GM23248 (cell line): Measurements from ENCODE around the gene GJD4. TPM values are rescaled to one million over a fixed set of nuclear protein-coding genes. Genes with fewer than 3 reads are reported as not detected.

ENCODE experiments used
- DNase-seq: peaks from one replicate; pipeline ENCODE4 v3.0.0-alpha.2; 2015
- H2AFZ ChIP-seq: fragments of 200-600 bp; sonication (generic); 2 replicates; pipeline ENCODE4 v1.6.1; 2016; ENCODE audit warnings: antibody characterized with exemption
- H3F3A ChIP-seq: fragments of 200-600 bp; sonication (generic); 2 replicates; pipeline ENCODE4 v1.6.1; 2016; ENCODE audit warnings: mild to moderate bottlenecking, antibody characterized with exemption, mixed run types; ENCODE audit not compliant: insufficient read depth
- H3K27ac ChIP-seq: fragments of 200-600 bp; sonication (generic); 2 replicates; pipeline ENCODE4 v1.5.1; 2016; ENCODE audit warnings: mild to moderate bottlenecking
- H3K27me3 ChIP-seq: fragments of 200-600 bp; sonication (generic); replicated peaks from 2 replicates; pipeline ENCODE4 v1.6.1; 2016; ENCODE audit warnings: mild to moderate bottlenecking; ENCODE audit not compliant: insufficient read depth
- H3K36me3 ChIP-seq: fragments of 200-600 bp; sonication (generic); 2 replicates; pipeline ENCODE4 v1.6.1; 2016; ENCODE audit warnings: low read depth, mild to moderate bottlenecking
- H3K4me1 ChIP-seq: fragments of 200-600 bp; sonication (generic); 2 replicates; pipeline ENCODE4 v1.6.1; 2016; ENCODE audit warnings: mild to moderate bottlenecking; ENCODE audit not compliant: insufficient read depth
- H3K4me2 ChIP-seq: fragments of 200-600 bp; sonication (generic); one replicate; pipeline ENCODE4 v1.6.1; 2016; ENCODE audit warnings: mild to moderate bottlenecking; ENCODE audit not compliant: unreplicated experiment
- H3K4me3 ChIP-seq: fragments of 200-600 bp; sonication (generic); 2 replicates; pipeline ENCODE4 v1.5.1; 2016; ENCODE audit warnings: mild to moderate bottlenecking
- H3K79me2 ChIP-seq: fragments of 200-600 bp; sonication (generic); 2 replicates; pipeline ENCODE4 v1.6.1; 2016; ENCODE audit warnings: mild to moderate bottlenecking; ENCODE audit not compliant: insufficient read depth
- H3K9ac ChIP-seq: fragments of 200-600 bp; sonication (generic); 2 replicates; pipeline ENCODE4 v1.6.1; 2016; ENCODE audit warnings: mild to moderate bottlenecking
- H3K9me2 ChIP-seq: fragments of 200-600 bp; sonication (generic); 2 replicates; pipeline ENCODE4 v1.6.1; 2016; ENCODE audit warnings: mixed run types, mild to moderate bottlenecking, moderate library complexity; ENCODE audit not compliant: insufficient read depth
- H3K9me3 ChIP-seq: fragments of 200-600 bp; sonication (generic); one replicate; pipeline ENCODE4 v1.6.1; 2017; ENCODE audit warnings: low read depth
- H4K20me1 ChIP-seq: fragments of 200-600 bp; sonication (generic); 2 replicates; pipeline ENCODE4 v1.6.0; 2016; ENCODE audit not compliant: insufficient read depth
- EZH2 ChIP-seq: fragments of 200-600 bp; sonication (generic); IDR thresholded peaks from 2 replicates; pipeline ENCODE4 v1.6.1; 2018; ENCODE audit warnings: antibody characterized with exemption, mild to moderate bottlenecking; ENCODE audit not compliant: insufficient read depth, poor library complexity, severe bottlenecking
- EZH2phosphoT487 ChIP-seq: fragments of 200-600 bp; sonication (generic); IDR thresholded peaks from 2 replicates; pipeline ENCODE4 v1.6.1; 2018; ENCODE audit warnings: antibody characterized with exemption, moderate library complexity, mild to moderate bottlenecking, low read depth; ENCODE audit not compliant: insufficient read depth
- WGBS, 2 experiments: methylation state at CpG; one replicate each; pipeline ENCODE4 v1.1.6; 2015 to 2017; ENCODE audit warnings: low lambda C conversion rate in 2 of 2, low coverage in 1 of 2; ENCODE audit errors: missing lambda C conversion rate in 2 of 2; 5-methylcytosine and 5-hydroxymethylcytosine counted together
- in situ Hi-C: fragments of 300-500 bp; cut with MboI; formaldehyde crosslinking; loops from 2 replicates; pipeline ENCODE4 v1.15.0; 2020
- polyA plus RNA-seq: library from polyadenylated mRNA; unstranded; fragments of >200 nt; fragmentation: Nextera tagmentation; extraction: Ambion mirVana; gene quantifications from 2 replicates; pipeline ENCODE4 v1.2.1, GENCODE V29; 2016
- total RNA-seq: library from RNA; depleted of rRNA; stranded (reverse); fragments of >200 nt; shearing (Covaris generic); gene quantifications from 2 replicates; pipeline ENCODE4 v1.2.3, GENCODE V29; 2014

Gene GJD4
- total and polyA plus RNA-seq, 2 experiments from 2014 or later, result not detected

DNA sequence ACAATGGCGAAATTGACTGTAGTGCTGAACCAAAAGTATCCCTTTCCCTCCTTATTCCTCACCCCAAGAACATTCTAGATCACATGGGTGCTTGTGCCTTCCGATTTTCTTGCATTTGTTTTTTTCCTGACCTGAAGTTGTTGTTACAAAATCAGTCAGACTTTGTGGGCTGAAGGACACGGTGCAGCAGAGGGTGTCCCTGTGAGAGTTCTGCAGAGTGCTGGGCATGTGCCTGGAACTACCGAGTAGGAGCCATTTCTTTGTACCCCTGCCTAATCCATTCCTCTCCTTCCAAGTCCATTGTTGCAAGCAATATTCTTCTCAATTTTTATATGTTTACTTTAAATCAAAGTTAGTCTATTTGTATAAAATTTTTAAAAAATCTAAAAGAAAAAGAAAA lies 35.3 kb upstream of the GJD4 start:
- H3K27ac ChIP-seq, result no peak overlapping the region
- no peak for DNase-seq
- no peaks in the 10 kb centered on the region; the same call in 1 of the 2 replicates for H3F3A ChIP-seq
- no peaks in the 10 kb centered on the region for H3K9me3 ChIP-seq
- H3K9me2 ChIP-seq, result no peaks in the 10 kb centered on the region
- H3K9ac ChIP-seq, result no peak overlapping the region
- H4K20me1 ChIP-seq, result no peaks in the 10 kb centered on the region
- peaks cover 20% of the 10 kb centered on the region for H3K36me3 ChIP-seq
- TF ChIP-seq EZH2 (no peak), EZH2phosphoT487 (no peak)
- H2AFZ ChIP-seq, result no peak overlapping the region
- H3K4me1 ChIP-seq, result peaks cover 7% of the 10 kb centered on the region
- no peak overlapping the region for H3K4me3 ChIP-seq
- in situ Hi-C loops, result loop anchor here (25.0 kb wide), 1 partner anchor 458 kb away; no protein-coding TSS in a partner anchor
- WGBS, 2 experiments, result 55 to 59% methylated on average over 4 of the region's 4 CpGs
- no peak overlapping the region for H3K4me2 ChIP-seq
- H3K27me3 ChIP-seq, result no peaks in the 10 kb centered on the region
- no peaks in the 10 kb centered on the region for H3K79me2 ChIP-seq

DNA sequence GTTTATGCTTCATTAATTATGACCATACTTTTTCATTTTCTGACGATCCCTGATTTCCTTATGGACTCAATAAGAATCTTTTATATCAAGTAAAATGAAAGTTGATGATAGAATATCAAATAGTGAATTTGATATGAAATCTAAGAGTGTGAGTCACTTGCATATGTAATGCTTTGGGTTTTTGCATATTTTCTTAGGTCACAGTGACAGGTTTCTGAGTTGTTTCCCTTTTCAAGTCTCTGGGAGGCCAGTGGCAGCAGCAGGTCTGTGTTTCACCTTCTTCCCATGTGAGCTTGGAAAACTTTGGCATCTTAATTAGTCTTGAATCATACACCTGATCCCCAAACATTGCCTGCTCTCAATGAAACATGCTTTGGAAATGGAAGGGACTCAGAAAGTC lies 34.7 kb upstream of the GJD4 start:
- no peak overlapping the region for H3K4me3 ChIP-seq
- no peak overlapping the region for H3K9ac ChIP-seq
- no peaks in the 10 kb centered on the region for H3K9me3 ChIP-seq
- H3F3A ChIP-seq, result peaks cover 6% of the 10 kb centered on the region
- no peak overlapping the region for H3K4me2 ChIP-seq
- no peaks in the 10 kb centered on the region for H3K9me2 ChIP-seq
- H3K36me3 ChIP-seq, result peaks cover 20% of the 10 kb centered on the region
- no peaks in the 10 kb centered on the region for H3K27me3 ChIP-seq
- H4K20me1 ChIP-seq, result no peaks in the 10 kb centered on the region
- WGBS, 2 experiments, result 100% methylated on average over 1 of the region's 1 CpG
- H3K4me1 ChIP-seq, result peaks cover 5% of the 10 kb centered on the region
- DNase-seq, result no peak
- H3K79me2 ChIP-seq, result no peaks in the 10 kb centered on the region
- TF ChIP-seq EZH2 (no peak), EZH2phosphoT487 (no peak)
- H2AFZ ChIP-seq, result no peak overlapping the region
- in situ Hi-C loops, result loop anchor here (25.0 kb wide), 1 partner anchor 458 kb away; no protein-coding TSS in a partner anchor
- H3K27ac ChIP-seq, result no peak overlapping the region

DNA sequence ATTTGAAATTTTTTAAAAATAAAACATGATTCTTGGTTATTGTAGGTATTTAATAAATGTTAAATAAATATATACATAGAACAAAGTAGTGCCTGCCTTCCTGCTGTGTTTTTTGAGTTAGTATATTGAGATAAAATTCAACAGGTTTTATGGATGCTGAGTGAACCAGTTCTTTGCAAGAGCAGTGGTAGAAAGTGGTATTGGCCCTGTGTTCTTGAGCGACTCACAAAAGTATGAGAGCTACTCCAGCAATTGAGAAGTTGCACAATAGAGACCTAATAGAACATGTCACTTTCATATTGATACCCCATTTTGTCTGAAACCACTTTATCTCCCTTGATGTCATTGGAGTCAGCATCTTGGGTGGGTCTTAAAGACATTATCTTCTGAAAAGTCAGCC lies 32.6 kb upstream of the GJD4 start:
- Histone ChIP-seq H3K27me3 (no peaks in the 10 kb centered on the region), H3K79me2 (no peaks in the 10 kb centered on the region), H3K4me3 (no peak overlapping the region), H3K4me1 (peaks cover 6% of the 10 kb centered on the region), H3K9me3 (no peaks in the 10 kb centered on the region), H3F3A (peaks cover 14% of the 10 kb centered on the region), H2AFZ (no peak overlapping the region), H3K36me3 (peaks cover 20% of the 10 kb centered on the region), H3K9ac (no peak overlapping the region), H3K9me2 (no peaks in the 10 kb centered on the region), H3K4me2 (no peak overlapping the region), H4K20me1 (no peaks in the 10 kb centered on the region), H3K27ac (no peak overlapping the region)
- TF ChIP-seq EZH2phosphoT487, result no peak
- TF ChIP-seq EZH2, result no peak
- DNase-seq, result peak; percentile 56
- WGBS, 2 experiments, result 97 to 100% methylated on average over 1 of the region's 1 CpG
- in situ Hi-C loops, result loop anchor here (25.0 kb wide), 1 partner anchor 460 kb away; no protein-coding TSS in a partner anchor

DNA sequence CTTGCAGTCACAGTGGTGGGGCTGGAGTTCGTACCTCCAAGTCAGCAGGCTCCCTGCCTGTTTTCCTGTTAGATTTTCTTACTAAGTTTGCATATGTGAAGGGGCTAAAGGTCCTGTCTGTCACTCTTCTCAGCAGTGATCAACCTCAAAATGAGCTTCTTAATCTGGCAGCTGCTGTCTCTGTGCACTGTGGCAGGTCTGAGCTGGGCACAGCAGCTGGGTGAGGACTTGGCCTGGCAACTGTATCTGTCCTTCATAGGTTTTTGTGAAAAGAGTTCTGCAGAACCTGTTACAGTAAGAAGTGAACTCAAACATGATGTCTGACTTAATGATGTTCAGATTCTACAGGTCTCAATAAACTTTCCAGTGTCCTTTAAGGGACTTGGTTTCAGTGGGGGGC lies 31.3 kb upstream of the GJD4 start:
- no peaks in the 10 kb centered on the region for H3K9me3 ChIP-seq
- peaks cover 18% of the 10 kb centered on the region for H3K4me1 ChIP-seq
- no peaks in the 10 kb centered on the region for H3K9me2 ChIP-seq
- no peaks in the 10 kb centered on the region for H3K27me3 ChIP-seq
- no peak overlapping the region for H3K27ac ChIP-seq
- DNase-seq, result no peak
- no peak overlapping the region for H2AFZ ChIP-seq
- no peaks in the 10 kb centered on the region for H3K79me2 ChIP-seq
- 94 to 100% methylated on average over 1 of the region's 1 CpG for WGBS, 2 experiments
- H3F3A ChIP-seq, result peaks cover 18% of the 10 kb centered on the region
- H3K36me3 ChIP-seq, result peaks cover 20% of the 10 kb centered on the region
- H4K20me1 ChIP-seq, result no peaks in the 10 kb centered on the region
- in situ Hi-C loops, result loop anchor here (25.0 kb wide), 1 partner anchor 461 kb away; no protein-coding TSS in a partner anchor
- no peak overlapping the region for H3K4me2 ChIP-seq
- H3K4me3 ChIP-seq, result no peak overlapping the region
- TF ChIP-seq EZH2phosphoT487 (no peak), EZH2 (no peak)
- H3K9ac ChIP-seq, result no peak overlapping the region

DNA sequence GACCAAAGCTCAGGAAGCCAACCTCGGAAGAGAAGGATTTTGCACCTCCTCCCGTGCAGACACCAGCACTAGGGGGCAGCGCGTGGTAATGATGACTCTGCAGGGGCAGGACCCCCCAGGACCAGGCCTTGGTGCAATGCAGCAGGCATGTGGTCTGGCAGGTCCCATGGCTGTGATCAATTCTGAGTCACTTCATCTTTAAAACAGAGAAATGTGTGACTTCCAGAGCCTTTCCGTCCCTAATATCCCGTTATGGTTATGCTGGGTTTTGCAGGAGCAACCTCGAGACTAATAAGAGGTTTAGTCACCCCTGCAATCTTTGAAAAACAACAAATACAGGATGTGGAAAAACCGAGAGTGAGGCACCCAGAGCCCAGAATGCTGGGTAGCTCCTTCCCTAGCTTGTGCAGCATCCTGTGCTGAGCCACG lies 30.2 kb upstream of the GJD4 start:
- 21 to 25% methylated on average over 8 to 9 of the region's 9 CpGs for WGBS, 2 experiments
- DNase-seq, result peak; percentile 86
- Histone ChIP-seq H3K4me2 (peak overlapping the region; percentile 12), H3K27me3 (no peaks in the 10 kb centered on the region), H3K4me3 (no peak overlapping the region), H4K20me1 (no peaks in the 10 kb centered on the region), H3K4me1 (peaks cover 18% of the 10 kb centered on the region), H3K9ac (no peak overlapping the region), H3K79me2 (no peaks in the 10 kb centered on the region), H3K27ac (peak overlapping the region; percentile 56), H3K9me2 (no peaks in the 10 kb centered on the region), H3K9me3 (no peaks in the 10 kb centered on the region), H2AFZ (no peak overlapping the region), H3K36me3 (peaks cover 14% of the 10 kb centered on the region), H3F3A (peaks cover 18% of the 10 kb centered on the region)
- in situ Hi-C loops, result loop anchor here (25.0 kb wide), 1 partner anchor 463 kb away; no protein-coding TSS in a partner anchor
- TF ChIP-seq EZH2 (no peak), EZH2phosphoT487 (no peak)
